GM21529 (cell line): ENCODE data around the gene HK1.

Experiments
- ATAC-seq: cut with Tn5 transposase; IDR thresholded peaks from one replicate; pipeline ENCODE4 v1.9.1; 2021; ENCODE audit not compliant: unreplicated experiment

HK1 gene

GRCh38 chr10:69345890-69346474 lies 67.7 kb downstream of the HK1 start:
- ATAC-seq = no peak

- ATAC-seq = no peak
These were observed 68.5 kb downstream of the HK1 start for GRCh38 chr10:69346776-69347175.

GRCh38 chr10:69348816-69349541 lies 70.7 kb downstream of the HK1 start:
- ATAC-seq = no peak

GRCh38 chr10:69349542-69349888 lies 71.2 kb downstream of the HK1 start:
- ATAC-seq = no peak

GRCh38 chr10:69351589-69351988 lies 73.3 kb downstream of the HK1 start:
- ATAC-seq = no peak

GRCh38 chr10:69352569-69353264 lies 74.4 kb downstream of the HK1 start:
- ATAC-seq = no peak

- no peak for ATAC-seq
These were observed 75.8 kb downstream of the HK1 start for GRCh38 chr10:69353977-69354635.

GRCh38 chr10:69356187-69356586 lies 77.9 kb downstream of the HK1 start:
- ATAC-seq = no peak

- ATAC-seq = no peak
These were observed 80.0 kb downstream of the HK1 start for GRCh38 chr10:69358148-69358795.

- no peak for ATAC-seq
These were observed 80.9 kb downstream of the HK1 start for GRCh38 chr10:69359148-69359547.

GRCh38 chr10:69359594-69359993 lies 81.3 kb downstream of the HK1 start:
- ATAC-seq = no peak

- no peak for ATAC-seq
These were observed 82.4 kb downstream of the HK1 start for GRCh38 chr10:69360485-69361302.

- no peak for ATAC-seq
These were observed 83.0 kb downstream of the HK1 start for GRCh38 chr10:69361303-69361614.

- ATAC-seq = no peak
These were observed 84.2 kb downstream of the HK1 start for GRCh38 chr10:69362471-69362954.

- ATAC-seq = no peak
These were observed 85.4 kb downstream of the HK1 start for GRCh38 chr10:69363666-69364065.

- no peak for ATAC-seq
These were observed 86.1 kb downstream of the HK1 start for GRCh38 chr10:69364232-69364940.

GRCh38 chr10:69366738-69367137 lies 88.4 kb downstream of the HK1 start:
- ATAC-seq = no peak

- ATAC-seq = no peak
These were observed 89.2 kb downstream of the HK1 start for GRCh38 chr10:69367469-69367868.

- no peak for ATAC-seq
These were observed 94.1 kb downstream of the HK1 start for GRCh38 chr10:69372126-69372980.
